H1 (cell line): Measurements from ENCODE around the gene PES1. TPM values are rescaled to one million over a fixed set of nuclear protein-coding genes. Genes with fewer than 3 reads are reported as not detected.

Source experiments
- BACH1 ChIP-seq: IDR thresholded peaks from 2 replicates; pipeline ENCODE4 v1.6.1; 2012; ENCODE audit warnings: low read length, improper control_type of control experiment
- BCL11A ChIP-seq, 2 experiments: IDR thresholded peaks; one replicate each; pipeline ENCODE4 v1.6.1; 2011; ENCODE audit warnings: low read depth in 2 of 2, low read length in 2 of 2, mild to moderate bottlenecking in 2 of 2
- FOSL1 ChIP-seq: IDR thresholded peaks from 2 replicates; pipeline ENCODE4 v1.6.1; 2011; ENCODE audit warnings: mild to moderate bottlenecking, low read depth, low read length, moderate library complexity; ENCODE audit not compliant: insufficient read depth
- KDM5A ChIP-seq: fragments of 200-600 bp; IDR thresholded peaks from 2 replicates; pipeline ENCODE4 v1.7.1; 2012; ENCODE audit warnings: mild to moderate bottlenecking, low read length, inconsistent platforms, mixed read lengths
- polyA plus RNA-seq, 7 experiments: library from polyadenylated mRNA; depleted of rRNA in 3 of 7; stranded (reverse) in 5 of 7; unstranded in 2 of 7; fragments of >200 nt in 5 of 7; fragments of 200-250 nt in 2 of 7; gene quantifications; 1 replicate in 5 of 7; 2 replicates in 1 of 7; 4 replicates in 1 of 7; pipeline versions ENCODE4 v1.2.1 to v1.2.3, GENCODE V29; 2011 to 2013; ENCODE audit warnings: missing spikeins in 2 of 7, mixed read lengths in 2 of 7
- total RNA-seq: library from RNA; stranded (reverse); fragmentation: NEBNext Ultra II Directional; extraction: Animal tissue kit (Norgen Biotek cat#: 25700); gene quantifications from 2 replicates; pipeline ENCODE4 v1.2.1, GENCODE V29; 2021
- TF ChIP-seq, protein P1 (sequence below): IDR thresholded peaks from 2 replicates; pipeline ENCODE4 v1.6.1; 2012; ENCODE audit warnings: inconsistent platforms

The PES1 gene
- total and polyA plus RNA-seq, 2 of the 8 experiments (the other 6 are each of a cell fraction or from before 2014, with no cell fraction given): 121 to 191 TPM

- no peak for TF ChIP-seq BCL11A (IDR thresholded peaks at IDR 0.05; ENCODE audit: low read depth in 2 of 2, low read length in 2 of 2)
- no peak for TF ChIP-seq BACH1
- TF ChIP-seq, protein P1, sequence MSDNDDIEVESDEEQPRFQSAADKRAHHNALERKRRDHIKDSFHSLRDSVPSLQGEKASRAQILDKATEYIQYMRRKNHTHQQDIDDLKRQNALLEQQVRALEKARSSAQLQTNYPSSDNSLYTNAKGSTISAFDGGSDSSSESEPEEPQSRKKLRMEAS: no peak
- TF ChIP-seq KDM5A: no peak
- TF ChIP-seq FOSL1: no peak
These were observed 19.5 kb downstream of the PES1 start (continued) for GRCh38 chr22:30572210-30572609.
